OCI-LY7 (cell line): Measurements from ENCODE around the gene VPS54.

Source experiments
- EZH2phosphoT487 ChIP-seq: fragments of 200-600 bp; sonication (generic); IDR thresholded peaks from 2 replicates; pipeline ENCODE4 v1.6.1; 2018; ENCODE audit warnings: low read depth, borderline replicate concordance, mild to moderate bottlenecking, mixed run types, antibody characterized with exemption, low read length, moderate library complexity, mixed read lengths
- TF ChIP-seq, protein P1 (sequence below): fragments of 200-600 bp; sonication (generic); conservative IDR thresholded peaks from 2 replicates; pipeline ENCODE4 v1.5.1; 2014; ENCODE audit warnings: mild to moderate bottlenecking, antibody characterized with exemption, low read length, moderate library complexity, mixed read lengths

DNA sequence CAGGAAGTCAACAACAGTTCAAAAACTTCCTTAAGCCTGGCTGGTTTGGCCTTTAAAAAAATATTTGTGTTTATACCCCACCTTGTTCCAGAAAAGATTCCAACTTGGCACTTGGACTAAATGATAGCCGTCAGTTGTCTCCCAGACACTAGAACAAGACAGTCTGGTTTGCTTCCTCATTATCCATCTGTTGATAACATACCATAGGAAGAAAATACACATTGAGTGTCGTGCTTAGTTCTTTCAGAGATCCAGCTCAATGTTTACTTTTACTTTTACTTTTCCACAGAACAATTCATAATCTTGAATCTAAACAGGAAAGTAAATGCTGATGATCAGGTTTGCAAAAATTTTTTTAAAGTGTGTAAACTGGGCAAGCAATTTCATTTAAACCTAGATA lies 2.4 kb upstream of the VPS54 start:
- TF ChIP-seq, protein P1, sequence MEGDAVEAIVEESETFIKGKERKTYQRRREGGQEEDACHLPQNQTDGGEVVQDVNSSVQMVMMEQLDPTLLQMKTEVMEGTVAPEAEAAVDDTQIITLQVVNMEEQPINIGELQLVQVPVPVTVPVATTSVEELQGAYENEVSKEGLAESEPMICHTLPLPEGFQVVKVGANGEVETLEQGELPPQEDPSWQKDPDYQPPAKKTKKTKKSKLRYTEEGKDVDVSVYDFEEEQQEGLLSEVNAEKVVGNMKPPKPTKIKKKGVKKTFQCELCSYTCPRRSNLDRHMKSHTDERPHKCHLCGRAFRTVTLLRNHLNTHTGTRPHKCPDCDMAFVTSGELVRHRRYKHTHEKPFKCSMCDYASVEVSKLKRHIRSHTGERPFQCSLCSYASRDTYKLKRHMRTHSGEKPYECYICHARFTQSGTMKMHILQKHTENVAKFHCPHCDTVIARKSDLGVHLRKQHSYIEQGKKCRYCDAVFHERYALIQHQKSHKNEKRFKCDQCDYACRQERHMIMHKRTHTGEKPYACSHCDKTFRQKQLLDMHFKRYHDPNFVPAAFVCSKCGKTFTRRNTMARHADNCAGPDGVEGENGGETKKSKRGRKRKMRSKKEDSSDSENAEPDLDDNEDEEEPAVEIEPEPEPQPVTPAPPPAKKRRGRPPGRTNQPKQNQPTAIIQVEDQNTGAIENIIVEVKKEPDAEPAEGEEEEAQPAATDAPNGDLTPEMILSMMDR, result no peak
- TF ChIP-seq EZH2phosphoT487, result no peak
